ENCODE results near the gene HMGB2. TPM values are rescaled to one million over a fixed set of nuclear protein-coding genes. Genes with fewer than 3 reads are reported as not detected.
A peak's percentile ranks its signal among the peaks of the same experiment; 100 is the strongest.

HMGB2 gene
- total and polyA plus RNA-seq, 4 donors: 33.0 to 81.7 (median 56.5) TPM

DNA sequence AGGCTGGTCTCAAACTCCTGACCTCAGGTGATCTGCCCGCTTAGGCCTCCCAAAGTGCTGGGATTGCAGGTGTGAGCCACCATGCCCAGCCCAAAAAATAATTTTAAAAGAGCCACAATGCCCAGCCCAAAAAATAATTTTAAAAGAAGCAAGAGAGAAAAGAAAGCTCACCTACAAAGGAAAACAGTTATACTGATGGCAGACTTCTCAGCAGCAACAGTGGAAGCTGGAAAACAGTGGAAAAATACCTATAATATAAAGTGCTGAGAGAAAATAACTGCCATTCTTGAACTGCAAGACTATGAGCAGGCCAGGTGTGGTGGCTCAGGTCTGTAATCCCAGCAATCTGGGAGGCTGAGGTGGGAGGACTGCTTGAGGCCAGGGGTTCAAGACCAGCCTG lies 13.3 kb upstream of the HMGB2 start:
- Histone ChIP-seq H3K4me3 (ENCODE audit: low read length in 2 of 2) (no peak overlapping the region), H3K36me3 (ENCODE audit: control insufficient read depth in 1 of 2, insufficient read depth in 2 of 2, low read length in 1 of 2) (peaks cover 0 to 2% of the 10 kb centered on the region in 2 donors), H3K4me1 (ENCODE audit: control insufficient read depth in 1 of 2, insufficient read depth in 2 of 2, low read length in 2 of 2) (no peaks in the 10 kb centered on the region), H3K27ac (ENCODE audit: low read depth in 1 of 2, low read length in 2 of 2) (no peak overlapping the region), H3K9me3 (ENCODE audit: control insufficient read depth, low read length) (peaks cover 1% of the 10 kb centered on the region), H3K27me3 (ENCODE audit: control insufficient read depth in 1 of 2, insufficient read depth in 2 of 2, low read length in 1 of 2) (no peaks in the 10 kb centered on the region)
- DNase-seq (no peak), ATAC-seq (ENCODE audit: low FRiP score) (no peak)
- intact Hi-C loops (cut with DNase I): no loop called here
- 95 to 96% methylated on average over 1 of the region's 1 CpG for WGBS, 2 donors

DNA sequence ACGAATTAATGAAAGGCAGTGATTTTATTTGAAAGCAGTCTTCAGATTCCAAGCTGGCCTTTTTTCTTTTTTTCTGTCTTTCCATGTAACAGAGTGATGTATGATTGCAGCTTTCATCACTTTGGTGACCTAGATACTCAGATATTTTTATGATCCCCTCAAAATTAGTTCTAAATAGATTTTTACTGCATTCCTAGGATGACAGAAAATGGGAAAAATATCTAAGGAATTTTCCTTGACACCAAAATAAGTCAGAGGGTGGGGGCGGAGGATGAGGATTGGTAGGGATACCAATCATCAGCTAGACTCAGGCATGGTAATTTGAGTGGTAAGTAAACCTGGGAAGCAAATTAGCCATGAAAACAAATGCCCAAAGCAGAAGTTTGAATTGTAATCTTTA lies 11.9 kb upstream of the HMGB2 start:
- Histone ChIP-seq H3K36me3 (ENCODE audit: control insufficient read depth in 1 of 2, insufficient read depth in 2 of 2, low read length in 1 of 2) (peaks cover 0 to 2% of the 10 kb centered on the region in 2 donors), H3K27me3 (ENCODE audit: control insufficient read depth in 1 of 2, insufficient read depth in 2 of 2, low read length in 1 of 2) (no peaks in the 10 kb centered on the region), H3K4me1 (ENCODE audit: control insufficient read depth in 1 of 2, insufficient read depth in 2 of 2, low read length in 2 of 2) (no peaks in the 10 kb centered on the region), H3K9me3 (ENCODE audit: control insufficient read depth, low read length) (peaks cover 1% of the 10 kb centered on the region), H3K27ac (ENCODE audit: low read depth in 1 of 2, low read length in 2 of 2) (no peak overlapping the region), H3K4me3 (ENCODE audit: low read length in 2 of 2) (no peak overlapping the region)
- DNase-seq: no peak
- no peak for ATAC-seq (ENCODE audit: low FRiP score)
- intact Hi-C loops (cut with DNase I): no loop called here
- 43 to 71% methylated on average over 2 of the region's 2 CpGs for WGBS, 2 donors

DNA sequence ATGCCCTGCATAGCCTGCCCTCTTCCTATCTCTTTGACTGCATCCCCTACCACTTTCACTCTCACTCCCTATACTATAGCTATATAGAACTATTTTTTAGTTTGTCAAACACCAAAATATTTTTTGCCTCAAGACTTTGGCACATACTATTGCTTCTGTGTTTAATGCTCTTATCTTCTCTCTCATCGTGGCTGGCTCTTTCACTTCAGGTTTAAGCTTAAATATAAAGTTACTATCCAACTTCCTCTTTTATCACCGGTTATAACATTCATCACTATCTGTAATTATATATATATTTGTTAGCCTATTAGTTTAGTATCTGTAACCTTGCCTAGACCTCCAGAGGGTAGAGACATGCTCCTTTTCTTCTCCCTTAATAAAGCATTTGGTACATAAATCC lies 11.5 kb upstream of the HMGB2 start:
- ATAC-seq (ENCODE audit: low FRiP score) (no peak), DNase-seq (no peak)
- no peak overlapping the region for H3K4me3 ChIP-seq (ENCODE audit: low read length in 2 of 2)
- WGBS, 2 donors: 53 to 67% methylated on average over 2 of the region's 2 CpGs
- no peaks in the 10 kb centered on the region for H3K4me1 ChIP-seq (ENCODE audit: control insufficient read depth in 1 of 2, insufficient read depth in 2 of 2, low read length in 2 of 2)
- H3K27me3 ChIP-seq (ENCODE audit: control insufficient read depth in 1 of 2, insufficient read depth in 2 of 2, low read length in 1 of 2): no peaks in the 10 kb centered on the region
- peaks cover 0 to 2% of the 10 kb centered on the region in 2 donors for H3K36me3 ChIP-seq (ENCODE audit: control insufficient read depth in 1 of 2, insufficient read depth in 2 of 2, low read length in 1 of 2)
- intact Hi-C loops (cut with DNase I): no loop called here
- peaks cover 1% of the 10 kb centered on the region for H3K9me3 ChIP-seq (ENCODE audit: control insufficient read depth, low read length)
- no peak overlapping the region for H3K27ac ChIP-seq (ENCODE audit: low read depth in 1 of 2, low read length in 2 of 2)

DNA sequence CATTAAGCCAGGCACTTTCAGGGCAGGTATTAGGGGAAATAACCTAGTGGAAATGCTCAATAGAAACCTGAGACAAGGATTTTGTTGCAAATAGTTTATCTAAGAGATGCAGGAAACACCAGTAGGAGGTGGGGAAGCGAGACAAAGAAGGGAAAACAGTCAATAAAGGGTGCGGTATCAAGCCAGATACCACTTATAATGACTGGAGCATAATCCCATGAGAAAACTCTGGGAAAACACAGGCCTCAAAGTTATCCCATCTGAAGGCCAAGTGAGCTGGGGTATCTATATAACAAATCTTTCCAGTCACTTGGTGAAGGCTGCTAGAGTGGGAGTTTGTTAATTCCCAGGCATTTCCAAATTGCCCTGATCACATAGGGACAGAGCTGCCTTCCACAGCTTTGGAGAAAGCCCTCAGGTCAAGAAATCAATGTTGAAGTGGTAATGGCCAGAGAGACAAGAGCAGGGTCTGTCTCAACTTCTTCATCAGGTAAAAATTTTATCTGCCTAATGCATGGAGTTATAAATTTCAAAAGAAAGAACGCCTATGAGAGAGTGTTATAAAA lies 9.8 kb upstream of the HMGB2 start:
- H3K9me3 ChIP-seq (ENCODE audit: control insufficient read depth, low read length): peaks cover 1% of the 10 kb centered on the region
- WGBS, 2 donors: 84 to 85% methylated on average over 3 of the region's 3 CpGs
- no peak overlapping the region for H3K4me3 ChIP-seq (ENCODE audit: low read length in 2 of 2)
- H3K27ac ChIP-seq (ENCODE audit: low read depth in 1 of 2, low read length in 2 of 2): no peak overlapping the region
- DNase-seq (no peak), ATAC-seq (ENCODE audit: low FRiP score) (no peak)
- intact Hi-C loops (cut with DNase I): no loop called here
- H3K36me3 ChIP-seq (ENCODE audit: control insufficient read depth in 1 of 2, insufficient read depth in 2 of 2, low read length in 1 of 2): no peaks in the 10 kb centered on the region
- H3K4me1 ChIP-seq (ENCODE audit: control insufficient read depth in 1 of 2, insufficient read depth in 2 of 2, low read length in 2 of 2): no peaks in the 10 kb centered on the region
- no peaks in the 10 kb centered on the region for H3K27me3 ChIP-seq (ENCODE audit: control insufficient read depth in 1 of 2, insufficient read depth in 2 of 2, low read length in 1 of 2)

DNA sequence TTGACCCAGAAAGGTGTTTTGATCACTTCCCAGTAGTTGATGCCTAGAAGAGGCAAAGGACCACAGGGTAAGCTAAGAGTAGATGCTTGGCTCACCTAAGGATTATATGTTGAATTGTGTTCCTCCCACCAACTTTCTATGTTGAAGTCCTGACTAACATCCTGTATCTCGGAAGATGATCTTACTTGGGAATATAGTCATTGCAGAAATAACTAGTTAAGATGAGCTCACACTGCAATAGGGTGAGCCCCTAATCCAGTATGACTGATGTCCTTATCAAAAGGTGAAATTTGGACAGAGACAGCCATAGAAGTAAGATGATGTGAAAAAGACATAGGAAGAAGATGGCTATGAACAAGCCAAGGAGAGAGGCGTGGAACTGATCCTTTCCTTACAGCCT lies 3.3 kb upstream of the HMGB2 start:
- intact Hi-C loops (cut with DNase I): no loop called here
- 95% methylated on average over 2 of the region's 2 CpGs for WGBS, 2 donors

DNA sequence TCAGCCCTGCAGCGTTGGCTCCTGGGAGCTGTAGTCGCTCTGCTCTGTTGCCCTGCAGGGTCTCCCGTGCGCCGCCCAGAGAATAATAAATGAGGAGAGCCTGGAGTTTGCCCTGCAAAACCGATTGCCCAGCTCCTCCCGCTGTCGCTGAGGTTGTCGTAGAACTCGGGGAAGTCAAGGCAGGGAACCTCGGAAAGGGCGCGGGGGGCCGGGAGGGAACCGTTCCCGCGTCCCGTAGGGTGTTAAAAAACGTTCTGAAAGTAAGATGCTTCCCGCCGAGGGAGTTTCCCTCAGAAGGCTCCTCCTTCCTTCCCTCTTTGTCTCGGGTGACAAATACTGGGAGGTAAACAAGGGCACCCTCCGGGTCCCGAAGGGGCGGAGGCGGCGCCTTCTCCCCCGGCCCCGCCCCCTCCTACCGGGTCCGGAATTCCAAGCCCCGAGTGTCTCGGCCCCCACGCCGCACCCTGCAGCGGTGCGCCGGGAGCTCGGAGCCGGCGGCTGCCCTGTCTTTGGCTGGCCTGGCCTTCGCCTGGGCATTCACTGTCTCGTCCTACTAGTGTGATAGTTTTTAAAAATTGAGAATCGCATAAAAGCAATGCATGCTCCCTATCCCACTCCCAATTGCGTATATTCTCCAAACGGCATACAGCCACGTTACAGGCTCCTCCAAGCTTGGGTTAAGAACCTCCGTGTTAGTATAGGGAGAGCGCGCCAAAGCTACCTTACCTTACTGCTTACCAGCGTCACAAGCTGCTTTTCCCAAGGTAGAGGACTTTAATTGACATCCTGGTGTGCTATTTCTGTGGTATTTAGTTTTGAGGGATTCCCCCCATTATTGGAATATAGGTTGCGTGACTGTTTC lies 964 bp upstream of the HMGB2 start:
- peak overlapping the region in 1 of 2 donors; percentile 32 for H3K27ac ChIP-seq (ENCODE audit: low read depth in 1 of 2, low read length in 2 of 2)
- DNase-seq (peak; percentile 75 to 83), ATAC-seq (ENCODE audit: low FRiP score) (peak; percentile 64)
- 2% methylated on average over 52 of the region's 52 CpGs for WGBS, 2 donors
- H3K36me3 ChIP-seq (ENCODE audit: control insufficient read depth in 1 of 2, insufficient read depth in 2 of 2, low read length in 1 of 2): no peaks in the 10 kb centered on the region
- intact Hi-C loops (cut with DNase I): loop anchor here (1.0 to 5.0 kb wide), 4 partner anchors 35 to 67 kb away; partner anchors contain the start of genes SAP30 (in 2 of the 2) and SCRG1 (in 1 of the 2)
- peak overlapping the region; percentile 55 to 70 for H3K4me3 ChIP-seq (ENCODE audit: low read length in 2 of 2)
- H3K4me1 ChIP-seq (ENCODE audit: control insufficient read depth in 1 of 2, insufficient read depth in 2 of 2, low read length in 2 of 2): no peaks in the 10 kb centered on the region
- no peaks in the 10 kb centered on the region for H3K9me3 ChIP-seq (ENCODE audit: control insufficient read depth, low read length)
- no peaks in the 10 kb centered on the region for H3K27me3 ChIP-seq (ENCODE audit: control insufficient read depth in 1 of 2, insufficient read depth in 2 of 2, low read length in 1 of 2)

More for the DNA sequence above, 3.3 kb upstream of the HMGB2 start:
- no peak for ATAC-seq (ENCODE audit: low FRiP score)
- Histone ChIP-seq H3K4me1 (ENCODE audit: control insufficient read depth in 1 of 2, insufficient read depth in 2 of 2, low read length in 2 of 2) (no peaks in the 10 kb centered on the region), H3K4me3 (ENCODE audit: low read length in 2 of 2) (no peak overlapping the region), H3K36me3 (ENCODE audit: control insufficient read depth in 1 of 2, insufficient read depth in 2 of 2, low read length in 1 of 2) (no peaks in the 10 kb centered on the region), H3K27me3 (ENCODE audit: control insufficient read depth in 1 of 2, insufficient read depth in 2 of 2, low read length in 1 of 2) (no peaks in the 10 kb centered on the region), H3K27ac (ENCODE audit: low read depth in 1 of 2, low read length in 2 of 2) (no peak overlapping the region), H3K9me3 (ENCODE audit: control insufficient read depth, low read length) (no peaks in the 10 kb centered on the region)
- DNase-seq: no peak

DNA sequence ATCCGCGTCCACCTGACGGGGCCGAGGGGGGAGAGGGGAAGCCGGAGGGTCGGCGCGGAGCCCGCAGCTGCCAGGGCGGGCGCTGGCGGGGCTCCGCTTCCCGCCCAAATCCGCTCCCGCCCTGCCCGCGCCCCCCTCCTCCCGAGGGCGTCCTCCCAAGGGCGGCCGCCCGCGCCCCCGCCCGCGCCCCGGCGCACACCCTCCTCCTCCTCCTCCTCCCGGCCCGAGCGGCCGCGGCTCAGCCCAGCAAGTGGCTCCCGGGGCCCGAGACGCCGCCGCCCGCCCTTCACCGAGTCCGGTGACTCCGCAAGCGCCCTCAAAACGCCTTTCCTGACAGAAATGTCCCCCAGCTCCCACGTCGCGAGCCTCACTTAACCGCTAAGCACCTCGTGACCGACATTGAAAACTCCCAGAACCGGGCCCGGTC lies 487 bp downstream of the HMGB2 start:
- no peaks in the 10 kb centered on the region for H3K9me3 ChIP-seq (ENCODE audit: control insufficient read depth, low read length)
- H3K27me3 ChIP-seq (ENCODE audit: control insufficient read depth in 1 of 2, insufficient read depth in 2 of 2, low read length in 1 of 2): no peaks in the 10 kb centered on the region
- no peaks in the 10 kb centered on the region for H3K4me1 ChIP-seq (ENCODE audit: control insufficient read depth in 1 of 2, insufficient read depth in 2 of 2, low read length in 2 of 2)
- ATAC-seq (ENCODE audit: low FRiP score): peak; percentile 82
- no peaks in the 10 kb centered on the region for H3K36me3 ChIP-seq (ENCODE audit: control insufficient read depth in 1 of 2, insufficient read depth in 2 of 2, low read length in 1 of 2)
- peak; percentile 78 to 86 for DNase-seq
- 0 to 1% methylated on average over 32 to 53 of the region's 53 CpGs for WGBS, 2 donors
- H3K27ac ChIP-seq (ENCODE audit: low read depth in 1 of 2, low read length in 2 of 2): peak overlapping the region; percentile 89 to 90
- H3K4me3 ChIP-seq (ENCODE audit: low read length in 2 of 2): peak overlapping the region; percentile 71 to 99
- intact Hi-C loops (cut with DNase I): loop anchor here (1.0 to 5.0 kb wide), 4 partner anchors 37 to 69 kb away; partner anchors contain the start of genes SAP30 (in 2 of the 2) and SCRG1 (in 1 of the 2)

DNA sequence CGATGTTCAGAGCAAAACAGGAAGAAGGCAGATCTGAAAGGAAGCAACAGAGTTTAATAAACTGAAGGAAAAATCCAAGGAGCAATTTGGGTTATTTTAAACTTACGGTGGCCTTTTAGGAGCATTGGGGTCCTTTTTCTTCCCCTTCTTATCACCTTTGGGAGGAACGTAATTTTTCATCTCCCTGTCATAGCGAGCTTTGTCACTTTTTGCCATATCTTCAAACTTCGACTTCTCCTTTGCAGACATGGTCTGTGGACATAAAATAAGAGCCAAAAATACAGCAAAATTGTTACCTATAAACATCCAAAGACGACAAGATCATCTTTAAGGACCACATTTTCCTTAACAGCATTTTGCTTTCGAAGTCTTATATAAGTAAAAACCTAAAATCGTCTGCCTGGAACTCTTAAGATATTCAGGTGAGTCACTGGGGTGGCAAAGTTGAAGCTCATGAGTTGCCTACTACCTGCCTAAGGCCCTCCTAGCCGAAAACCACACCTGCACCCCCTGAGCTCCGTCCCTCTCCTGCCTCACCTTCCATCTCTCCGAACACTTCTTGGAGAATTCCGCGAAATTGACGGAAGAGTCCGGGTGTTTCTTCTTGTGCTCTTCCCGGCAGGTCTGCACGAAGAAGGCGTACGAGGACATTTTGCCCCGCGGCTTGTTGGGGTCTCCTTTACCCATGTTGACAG lies 1.0 kb downstream of the HMGB2 start:
- ATAC-seq (ENCODE audit: low FRiP score): no peak
- 3% methylated on average over 21 of the region's 21 CpGs for WGBS, 2 donors

More for the DNA sequence above, 1.0 kb downstream of the HMGB2 start:
- H3K27ac ChIP-seq (ENCODE audit: low read depth in 1 of 2, low read length in 2 of 2): peak overlapping the region in 1 of 2 donors; percentile 90
- intact Hi-C loops (cut with DNase I): loop anchor here in 1 of 2 donors (5.0 kb wide), 2 partner anchors 39 to 69 kb away; partner anchors contain the start of gene SAP30
- no peaks in the 10 kb centered on the region for H3K4me1 ChIP-seq (ENCODE audit: control insufficient read depth in 1 of 2, insufficient read depth in 2 of 2, low read length in 2 of 2)
- no peaks in the 10 kb centered on the region for H3K36me3 ChIP-seq (ENCODE audit: control insufficient read depth in 1 of 2, insufficient read depth in 2 of 2, low read length in 1 of 2)
- peak overlapping the region; percentile 71 to 99 for H3K4me3 ChIP-seq (ENCODE audit: low read length in 2 of 2)
- H3K9me3 ChIP-seq (ENCODE audit: control insufficient read depth, low read length): no peaks in the 10 kb centered on the region
- no peaks in the 10 kb centered on the region for H3K27me3 ChIP-seq (ENCODE audit: control insufficient read depth in 1 of 2, insufficient read depth in 2 of 2, low read length in 1 of 2)
- DNase-seq: no peak
